Stimulated activated naive CD8-positive, alpha-beta T cell treated with anti-CD3 and anti-CD28 coated beads, Interleukin-15, Interleukin-2, amounts not matched to agents 100 U/mL and 50 U/mL, for 24 hours (primary cell): ENCODE data around the gene C15orf61.
A peak's percentile ranks its signal among the peaks of the same experiment; 100 is the strongest.

Experiments
- ATAC-seq: fragments of 150-1000 bp; cut with Tn5 transposase; one replicate; pipeline ENCODE4 v1.10.0; 2021
- DNase-seq: peaks from one replicate; pipeline ENCODE4 v3.0.0; 2021

C15orf61 gene

GRCh38 chr15:67521029-67521782 is at the start of gene C15orf61:
Gene C15orf61, plus strand, starts transcription at chr15:67521131. Its CDS starts 118 bp downstream, at chr15:67521249.
- DNase-seq (peak; percentile 89), ATAC-seq (peak; percentile 87)

GRCh38 chr15:67472957-67473356 is 48.0 kb upstream of the C15orf61 start:
- DNase-seq, result no peak
- ATAC-seq, result no peak

- ATAC-seq, result no peak
- DNase-seq, result no peak
Measured at GRCh38 chr15:67474405-67475110, 46.4 kb upstream of the C15orf61 start.

- DNase-seq, result no peak
- ATAC-seq, result no peak
Measured at GRCh38 chr15:67479781-67480505, 41.0 kb upstream of the C15orf61 start.

GRCh38 chr15:67480741-67481140 is 40.2 kb upstream of the C15orf61 start:
- ATAC-seq (no peak), DNase-seq (no peak)

- no peak for DNase-seq
- no peak for ATAC-seq
Measured at GRCh38 chr15:67481680-67482079, 39.3 kb upstream of the C15orf61 start.

GRCh38 chr15:67495585-67495984 is 25.3 kb upstream of the C15orf61 start:
- no peak for DNase-seq
- ATAC-seq, result no peak

- no peak for DNase-seq
- ATAC-seq, result no peak
Measured at GRCh38 chr15:67501177-67501835, 19.6 kb upstream of the C15orf61 start.

GRCh38 chr15:67501836-67502461 is 19.0 kb upstream of the C15orf61 start:
- no peak for DNase-seq
- no peak for ATAC-seq

- DNase-seq, result no peak
- ATAC-seq, result no peak
Measured at GRCh38 chr15:67504056-67504455, 16.9 kb upstream of the C15orf61 start.

- no peak for DNase-seq
- ATAC-seq, result no peak
Measured at GRCh38 chr15:67504796-67505195, 16.1 kb upstream of the C15orf61 start.

GRCh38 chr15:67505675-67506572 is 15.0 kb upstream of the C15orf61 start:
- ATAC-seq, result no peak
- no peak for DNase-seq

GRCh38 chr15:67506775-67507747 is 13.9 kb upstream of the C15orf61 start:
- DNase-seq, result no peak
- ATAC-seq, result no peak

GRCh38 chr15:67508407-67508806 is 12.5 kb upstream of the C15orf61 start:
- DNase-seq (no peak), ATAC-seq (no peak)

- ATAC-seq, result no peak
- no peak for DNase-seq
Measured at GRCh38 chr15:67509918-67510317, 11.0 kb upstream of the C15orf61 start.

GRCh38 chr15:67510597-67511190 is 10.2 kb upstream of the C15orf61 start:
- no peak for DNase-seq
- no peak for ATAC-seq

- no peak for DNase-seq
- no peak for ATAC-seq
Measured at GRCh38 chr15:67511606-67512005, 9.3 kb upstream of the C15orf61 start.

GRCh38 chr15:67512140-67512539 is 8.8 kb upstream of the C15orf61 start:
- DNase-seq, result no peak
- ATAC-seq, result no peak
